ENCODE data around the gene PRSS12.
"Not testable (repeated sequence)": the region's sequence is repeated elsewhere in the genome, so short reads cannot be mapped to it uniquely, and the experiment has no call there.

Gene PRSS12

DNA sequence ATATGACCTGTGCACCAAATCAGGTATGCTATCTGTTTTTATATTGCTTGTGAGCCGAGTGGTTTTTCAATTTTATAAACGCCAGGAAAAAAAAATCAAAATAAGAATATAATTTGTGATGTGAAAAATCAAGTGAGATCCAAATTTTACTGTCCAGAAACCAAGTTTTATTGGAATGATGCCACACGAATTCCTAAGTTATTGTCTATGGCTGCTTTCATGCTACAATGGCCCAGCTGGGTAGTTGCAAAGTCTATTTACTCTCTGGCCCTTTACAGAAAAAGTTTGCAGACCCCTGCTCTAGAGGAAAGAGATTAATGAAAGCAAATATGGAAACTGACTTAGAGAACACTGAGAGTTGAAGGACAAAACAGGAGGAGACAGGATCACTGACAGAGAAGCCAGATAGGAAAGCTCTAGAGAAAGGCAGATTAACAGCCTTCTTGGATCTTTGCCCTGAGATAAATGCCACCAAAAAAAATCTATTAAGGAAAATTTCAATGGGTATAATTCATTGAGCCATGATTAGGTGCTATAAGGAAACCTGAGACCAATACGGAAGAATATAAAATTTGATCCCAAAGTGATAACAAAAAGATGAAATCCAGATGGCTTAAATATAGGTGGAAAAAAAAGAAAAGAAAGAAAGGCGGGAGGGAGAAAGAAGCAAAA lies 29.8 kb downstream of the PRSS12 start:
- no CpG with 5 or more reads among the region's 5 CpGs for WGBS (ENCODE audit: insufficient coverage, insufficient read length)
- no peak for DNase-seq (ENCODE audit: low read depth, low spot score)
- no peaks in the 10 kb centered on the region for H3K4me1 ChIP-seq (ENCODE audit: control insufficient read depth, insufficient read depth, low read length)
- H3K4me3 ChIP-seq (ENCODE audit: low read length), result no peak overlapping the region
- H3K27me3 ChIP-seq (ENCODE audit: control insufficient read depth, insufficient read depth, low read length), result no peaks in the 10 kb centered on the region
- H3K27ac ChIP-seq (ENCODE audit: low read length), result no peak overlapping the region
- no peaks in the 10 kb centered on the region for H3K36me3 ChIP-seq (ENCODE audit: control insufficient read depth, insufficient read depth, low read length)
- no peaks in the 10 kb centered on the region for H3K9me3 ChIP-seq (ENCODE audit: control insufficient read depth, insufficient read depth, low read length)

- DNase-seq (ENCODE audit: low read depth, low spot score), result no peak
- Histone ChIP-seq H3K27me3 (ENCODE audit: control insufficient read depth, insufficient read depth, low read length) (no peaks in the 10 kb centered on the region), H3K4me3 (ENCODE audit: low read length) (no peak overlapping the region), H3K36me3 (ENCODE audit: control insufficient read depth, insufficient read depth, low read length) (no peaks in the 10 kb centered on the region), H3K9me3 (ENCODE audit: control insufficient read depth, insufficient read depth, low read length) (no peaks in the 10 kb centered on the region), H3K27ac (ENCODE audit: low read length) (no peak overlapping the region), H3K4me1 (ENCODE audit: control insufficient read depth, insufficient read depth, low read length) (no peaks in the 10 kb centered on the region)
- no CpG with 5 or more reads among the region's 1 CpG for WGBS (ENCODE audit: insufficient coverage, insufficient read length)
Observed at GRCh38 chr4:118318931-118319330, 33.9 kb downstream of the PRSS12 start.

DNA sequence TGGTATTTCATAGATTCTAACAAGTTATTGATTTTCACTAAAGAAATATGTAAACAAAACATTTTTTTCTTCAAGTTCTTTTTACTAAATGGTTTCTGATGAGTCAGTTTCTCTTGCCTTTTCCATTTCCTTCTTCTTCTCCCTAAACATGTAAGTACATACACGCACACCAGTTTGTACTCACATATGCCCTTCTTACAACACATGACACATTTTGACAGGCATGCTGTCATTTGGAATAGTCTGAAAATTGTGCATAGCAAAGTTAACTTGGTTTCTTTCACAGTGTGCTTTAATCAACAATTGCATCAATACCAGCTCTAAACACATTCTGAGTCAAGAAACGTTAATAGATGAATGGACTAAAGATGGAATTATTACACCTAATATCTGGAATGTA lies 35.1 kb downstream of the PRSS12 start:
- Histone ChIP-seq H3K4me1 (ENCODE audit: control insufficient read depth, insufficient read depth, low read length) (no peaks in the 10 kb centered on the region), H3K27me3 (ENCODE audit: control insufficient read depth, insufficient read depth, low read length) (no peaks in the 10 kb centered on the region), H3K27ac (ENCODE audit: low read length) (no peak overlapping the region), H3K4me3 (ENCODE audit: low read length) (no peak overlapping the region), H3K9me3 (ENCODE audit: control insufficient read depth, insufficient read depth, low read length) (no peaks in the 10 kb centered on the region), H3K36me3 (ENCODE audit: control insufficient read depth, insufficient read depth, low read length) (no peaks in the 10 kb centered on the region)
- WGBS (ENCODE audit: insufficient coverage, insufficient read length), result no CpG with 5 or more reads among the region's 2 CpGs
- DNase-seq (ENCODE audit: low read depth, low spot score), result no peak

DNA sequence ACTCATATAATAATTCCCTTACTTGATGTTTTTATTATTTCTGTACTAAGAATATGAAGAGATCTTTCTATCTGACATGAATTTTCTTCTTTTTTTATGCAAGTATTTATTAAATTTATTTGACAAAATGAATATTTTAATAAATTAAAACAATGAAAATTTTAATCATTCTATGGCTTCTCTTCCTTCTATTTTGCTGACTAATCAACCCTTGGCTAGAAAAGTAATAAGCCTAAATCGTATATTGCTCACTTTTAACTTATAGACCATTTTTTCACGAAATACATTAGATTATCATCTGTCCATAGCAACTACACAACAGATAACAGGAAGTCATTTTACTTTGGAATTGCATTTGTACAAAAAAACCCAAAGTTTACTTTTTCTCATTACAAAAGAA lies 38.6 kb downstream of the PRSS12 start:
- WGBS (ENCODE audit: insufficient coverage, insufficient read length), result no CpG with 5 or more reads among the region's 2 CpGs
- Histone ChIP-seq H3K36me3 (ENCODE audit: control insufficient read depth, insufficient read depth, low read length) (no peaks in the 10 kb centered on the region), H3K27ac (ENCODE audit: low read length) (no peak overlapping the region), H3K9me3 (ENCODE audit: control insufficient read depth, insufficient read depth, low read length) (no peaks in the 10 kb centered on the region), H3K4me1 (ENCODE audit: control insufficient read depth, insufficient read depth, low read length) (no peaks in the 10 kb centered on the region), H3K4me3 (ENCODE audit: low read length) (no peak overlapping the region), H3K27me3 (ENCODE audit: control insufficient read depth, insufficient read depth, low read length) (no peaks in the 10 kb centered on the region)
- DNase-seq (ENCODE audit: low read depth, low spot score), result no peak

DNA sequence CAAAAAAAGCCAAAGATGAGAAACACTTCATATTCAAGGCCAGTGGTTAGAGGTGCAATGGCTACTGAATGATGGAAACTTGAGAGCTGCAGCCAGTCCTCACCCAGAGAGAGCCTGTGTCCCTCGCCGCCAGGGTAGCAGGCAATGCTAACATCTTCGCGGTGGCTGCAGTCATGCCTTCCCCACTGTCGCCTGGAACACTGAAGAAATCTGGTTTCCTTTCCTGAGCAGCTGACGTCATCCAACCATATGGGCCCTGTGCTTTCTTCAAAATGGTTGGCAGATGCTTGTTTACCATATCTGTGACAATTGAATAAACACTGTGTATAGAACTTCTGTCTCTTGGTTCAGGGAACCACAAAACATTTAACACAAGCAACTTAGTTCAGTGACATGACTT lies 39.7 kb downstream of the PRSS12 start:
- no peaks in the 10 kb centered on the region for H3K27me3 ChIP-seq (ENCODE audit: control insufficient read depth, insufficient read depth, low read length)
- no peak overlapping the region for H3K4me3 ChIP-seq (ENCODE audit: low read length)
- H3K36me3 ChIP-seq (ENCODE audit: control insufficient read depth, insufficient read depth, low read length), result no peaks in the 10 kb centered on the region
- no peaks in the 10 kb centered on the region for H3K4me1 ChIP-seq (ENCODE audit: control insufficient read depth, insufficient read depth, low read length)
- DNase-seq (ENCODE audit: low read depth, low spot score), result no peak
- no peaks in the 10 kb centered on the region for H3K9me3 ChIP-seq (ENCODE audit: control insufficient read depth, insufficient read depth, low read length)
- no peak overlapping the region for H3K27ac ChIP-seq (ENCODE audit: low read length)
- WGBS (ENCODE audit: insufficient coverage, insufficient read length), result no CpG with 5 or more reads among the region's 6 CpGs

DNA sequence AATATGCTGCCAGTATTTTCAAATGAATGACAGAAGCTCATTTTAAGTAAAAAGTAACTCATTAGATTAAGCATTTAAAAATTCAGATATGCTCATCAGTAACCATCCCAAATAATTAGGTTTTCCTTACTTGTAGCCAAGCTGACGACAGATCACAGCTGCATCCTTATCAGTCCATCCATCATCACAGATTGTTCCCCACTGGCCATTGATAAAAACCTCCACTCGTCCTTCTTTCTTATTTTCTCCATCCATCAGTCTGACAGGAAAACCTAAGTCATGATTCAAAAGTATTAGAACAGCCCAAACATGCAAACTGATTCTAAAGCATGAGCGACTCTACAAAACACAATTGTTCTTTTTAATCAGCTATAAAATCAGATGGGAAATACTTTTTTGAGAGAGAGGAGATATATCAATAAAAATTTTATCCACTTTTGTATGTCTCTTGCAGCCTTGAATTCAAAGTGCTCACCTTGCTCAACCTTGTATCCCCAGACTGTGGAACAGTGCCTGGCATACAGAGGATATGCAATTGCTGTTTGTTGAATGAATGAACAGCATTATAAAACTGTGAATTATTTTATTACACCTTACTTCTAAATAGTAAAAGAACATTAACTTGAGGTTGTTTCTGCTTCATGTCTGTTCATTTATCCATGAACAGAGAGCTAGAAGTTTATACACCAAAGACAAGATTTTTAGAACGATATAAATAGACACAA lies 44.3 kb downstream of the PRSS12 start:
- Histone ChIP-seq H3K4me1 (ENCODE audit: control insufficient read depth, insufficient read depth, low read length) (no peaks in the 10 kb centered on the region), H3K36me3 (ENCODE audit: control insufficient read depth, insufficient read depth, low read length) (no peaks in the 10 kb centered on the region), H3K4me3 (ENCODE audit: low read length) (no peak overlapping the region), H3K27ac (ENCODE audit: low read length) (no peak overlapping the region), H3K27me3 (ENCODE audit: control insufficient read depth, insufficient read depth, low read length) (no peaks in the 10 kb centered on the region), H3K9me3 (ENCODE audit: control insufficient read depth, insufficient read depth, low read length) (no peaks in the 10 kb centered on the region)
- DNase-seq (ENCODE audit: low read depth, low spot score), result no peak
- no CpG with 5 or more reads among the region's 4 CpGs for WGBS (ENCODE audit: insufficient coverage, insufficient read length)

- H3K4me3 ChIP-seq (ENCODE audit: low read length), result no peak overlapping the region
- no peak for DNase-seq (ENCODE audit: low read depth, low spot score)
- no peaks in the 10 kb centered on the region for H3K36me3 ChIP-seq (ENCODE audit: control insufficient read depth, insufficient read depth, low read length)
- no CpG with 5 or more reads among the region's 2 CpGs for WGBS (ENCODE audit: insufficient coverage, insufficient read length)
- H3K4me1 ChIP-seq (ENCODE audit: control insufficient read depth, insufficient read depth, low read length), result no peaks in the 10 kb centered on the region
- no peaks in the 10 kb centered on the region for H3K9me3 ChIP-seq (ENCODE audit: control insufficient read depth, insufficient read depth, low read length)
- no peak overlapping the region for H3K27ac ChIP-seq (ENCODE audit: low read length)
- H3K27me3 ChIP-seq (ENCODE audit: control insufficient read depth, insufficient read depth, low read length), result no peaks in the 10 kb centered on the region
Observed at GRCh38 chr4:118307643-118308042, 45.2 kb downstream of the PRSS12 start.

GRCh38 chr4:118299619-118300018 lies 53.2 kb downstream of the PRSS12 start:
- H3K9me3 ChIP-seq (ENCODE audit: control insufficient read depth, insufficient read depth, low read length); H3K4me1 ChIP-seq (ENCODE audit: control insufficient read depth, insufficient read depth, low read length); DNase-seq (ENCODE audit: low read depth, low spot score); H3K36me3 ChIP-seq (ENCODE audit: control insufficient read depth, insufficient read depth, low read length); H3K27ac ChIP-seq (ENCODE audit: low read length); H3K27me3 ChIP-seq (ENCODE audit: control insufficient read depth, insufficient read depth, low read length); H3K4me3 ChIP-seq (ENCODE audit: low read length): not testable (repeated sequence)
- no CpG with 5 or more reads among the region's 6 CpGs for WGBS (ENCODE audit: insufficient coverage, insufficient read length)

DNA sequence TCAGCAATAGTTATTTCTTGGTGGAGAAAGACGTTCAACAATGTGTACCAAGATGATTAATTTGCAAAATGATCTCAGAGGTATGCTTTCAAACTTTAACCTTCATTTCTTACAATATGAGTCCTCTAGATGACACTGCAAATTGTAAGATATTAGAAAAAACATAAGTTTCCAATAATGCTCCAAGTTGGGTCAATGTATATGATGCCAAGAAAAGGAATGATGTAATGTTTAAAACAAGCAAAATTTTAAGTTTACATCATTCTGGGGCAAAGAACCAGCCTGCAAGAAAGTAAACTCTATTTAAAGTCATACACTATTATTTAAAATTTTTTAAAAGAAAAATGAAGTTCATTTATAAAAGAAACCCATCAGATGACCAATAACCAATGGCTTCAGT lies 56.1 kb downstream of the PRSS12 start:
- Histone ChIP-seq H3K27me3 (ENCODE audit: control insufficient read depth, insufficient read depth, low read length) (no peaks in the 10 kb centered on the region), H3K4me1 (ENCODE audit: control insufficient read depth, insufficient read depth, low read length) (no peaks in the 10 kb centered on the region), H3K36me3 (ENCODE audit: control insufficient read depth, insufficient read depth, low read length) (no peaks in the 10 kb centered on the region), H3K4me3 (ENCODE audit: low read length) (no peak overlapping the region), H3K27ac (ENCODE audit: low read length) (no peak overlapping the region), H3K9me3 (ENCODE audit: control insufficient read depth, insufficient read depth, low read length) (no peaks in the 10 kb centered on the region)
- DNase-seq (ENCODE audit: low read depth, low spot score), result no peak
- WGBS (ENCODE audit: insufficient coverage, insufficient read length), result no CpG with 5 or more reads among the region's 1 CpG

- DNase-seq (ENCODE audit: low read depth, low spot score), result no peak
- no CpG with 5 or more reads among the region's 2 CpGs for WGBS (ENCODE audit: insufficient coverage, insufficient read length)
- no peaks in the 10 kb centered on the region for H3K9me3 ChIP-seq (ENCODE audit: control insufficient read depth, insufficient read depth, low read length)
Observed at GRCh38 chr4:118290951-118291350, 61.9 kb downstream of the PRSS12 start.

GRCh38 chr4:118289794-118290193 lies 63.0 kb downstream of the PRSS12 start:
- no peaks in the 10 kb centered on the region for H3K9me3 ChIP-seq (ENCODE audit: control insufficient read depth, insufficient read depth, low read length)
- H3K27me3 ChIP-seq (ENCODE audit: control insufficient read depth, insufficient read depth, low read length), result no peaks in the 10 kb centered on the region
- H3K27ac ChIP-seq (ENCODE audit: low read length), result no peak overlapping the region
- no peak overlapping the region for H3K4me3 ChIP-seq (ENCODE audit: low read length)
- DNase-seq (ENCODE audit: low read depth, low spot score), result no peak
- no CpG with 5 or more reads among the region's 1 CpG for WGBS (ENCODE audit: insufficient coverage, insufficient read length)
- H3K36me3 ChIP-seq (ENCODE audit: control insufficient read depth, insufficient read depth, low read length), result no peaks in the 10 kb centered on the region
- H3K4me1 ChIP-seq (ENCODE audit: control insufficient read depth, insufficient read depth, low read length), result no peaks in the 10 kb centered on the region

More at GRCh38 chr4:118290951-118291350, 61.9 kb downstream of the PRSS12 start:
- Histone ChIP-seq H3K27me3 (ENCODE audit: control insufficient read depth, insufficient read depth, low read length) (no peaks in the 10 kb centered on the region), H3K4me3 (ENCODE audit: low read length) (no peak overlapping the region), H3K36me3 (ENCODE audit: control insufficient read depth, insufficient read depth, low read length) (no peaks in the 10 kb centered on the region), H3K27ac (ENCODE audit: low read length) (no peak overlapping the region), H3K4me1 (ENCODE audit: control insufficient read depth, insufficient read depth, low read length) (no peaks in the 10 kb centered on the region)

Measured in iPS DF 6.9 (cell line).